Neural progenitor cell (in vitro differentiated cells): ENCODE measurements around the gene ZXDC. TPM values are rescaled to one million over a fixed set of nuclear protein-coding genes. Genes with fewer than 3 reads are reported as not detected.

Experiments used
- DNase-seq: peaks from one replicate; pipeline ENCODE4 v3.0.0-alpha.2; 2016; ENCODE audit warnings: low spot score
- H2AFZ ChIP-seq: fragments of 200-600 bp; sonication (generic); replicated peaks from 2 replicates; pipeline ENCODE4 v1.6.1; 2016; ENCODE audit warnings: antibody characterized with exemption
- H3F3A ChIP-seq: fragments of 200-600 bp; sonication (generic); 2 replicates; pipeline ENCODE4 v1.6.1; 2016; ENCODE audit warnings: antibody characterized with exemption, low read depth
- H3K27ac ChIP-seq: fragments of 200-600 bp; sonication (generic); 2 replicates; pipeline ENCODE4 v1.5.1; 2016; ENCODE audit warnings: mild to moderate bottlenecking
- H3K27me3 ChIP-seq: fragments of 200-600 bp; sonication (generic); 2 replicates; pipeline ENCODE4 v1.6.1; 2016; ENCODE audit warnings: mild to moderate bottlenecking, moderate library complexity
- H3K36me3 ChIP-seq: fragments of 200-600 bp; sonication (generic); 2 replicates; pipeline ENCODE4 v1.5.1; 2016
- H3K4me1 ChIP-seq: fragments of 200-600 bp; sonication (generic); 2 replicates; pipeline ENCODE4 v1.6.1; 2016; ENCODE audit warnings: mixed run types
- H3K4me2 ChIP-seq: fragments of 200-600 bp; sonication (generic); 2 replicates; pipeline ENCODE4 v1.6.1; 2016
- H3K4me3 ChIP-seq: fragments of 200-600 bp; sonication (generic); 2 replicates; pipeline ENCODE4 v1.5.1; 2016
- H3K79me2 ChIP-seq: fragments of 200-600 bp; sonication (generic); 2 replicates; pipeline ENCODE4 v1.6.1; 2016; ENCODE audit warnings: low read depth
- H3K9ac ChIP-seq: fragments of 200-600 bp; sonication (generic); 2 replicates; pipeline ENCODE4 v1.6.1; 2016
- H3K9me3 ChIP-seq: fragments of 200-600 bp; sonication (generic); 2 replicates; pipeline ENCODE4 v1.5.1; 2016; ENCODE audit warnings: low read depth
- H4K20me1 ChIP-seq: fragments of 200-600 bp; sonication (generic); 2 replicates; pipeline ENCODE4 v1.6.1; 2016; ENCODE audit warnings: low read depth
- H3K27ac Mint-ChIP-seq: 3 replicates; pipeline ENCODE4 v1.8.0; 2021; ENCODE audit warnings: mixed read lengths
- H3K27me3 Mint-ChIP-seq: 2 replicates; pipeline ENCODE4 v1.8.0; 2022; ENCODE audit warnings: low read depth, mild to moderate bottlenecking, inconsistent platforms, moderate library complexity, mixed read lengths; ENCODE audit not compliant: insufficient read depth
- H3K36me3 Mint-ChIP-seq: 3 replicates; pipeline ENCODE4 v1.8.0; 2021; ENCODE audit warnings: mixed read lengths
- H3K4me1 Mint-ChIP-seq: 3 replicates; pipeline ENCODE4 v1.8.0; 2021; ENCODE audit warnings: mixed read lengths
- H3K4me3 Mint-ChIP-seq: 3 replicates; pipeline ENCODE4 v1.8.0; 2021; ENCODE audit warnings: mild to moderate bottlenecking, moderate library complexity, mixed read lengths
- H3K9me3 Mint-ChIP-seq: 3 replicates; pipeline ENCODE4 v1.8.0; 2020; ENCODE audit warnings: mixed read lengths
- EZH2 ChIP-seq: fragments of 200-600 bp; sonication (generic); IDR thresholded peaks from 2 replicates; pipeline ENCODE4 v1.6.1; 2017; ENCODE audit warnings: antibody characterized with exemption, mild to moderate bottlenecking, moderate library complexity
- EZH2phosphoT487 ChIP-seq: fragments of 200-600 bp; sonication (generic); IDR thresholded peaks from 2 replicates; pipeline ENCODE4 v1.6.1; 2017; ENCODE audit warnings: antibody characterized with exemption
- total RNA-seq: library from RNA; depleted of rRNA; stranded (reverse); fragments of >200 nt; gene quantifications from 2 replicates; pipeline ENCODE4 v1.2.3, GENCODE V29; 2015; ENCODE audit warnings: low replicate concordance
- TF ChIP-seq, protein P1 (sequence below): fragments of 200-600 bp; sonication (generic); IDR thresholded peaks from 2 replicates; pipeline ENCODE4 v1.5.1; 2017; ENCODE audit warnings: antibody characterized with exemption, mild to moderate bottlenecking

Gene ZXDC
- total RNA-seq, 1 donor from 2014 or later = 12.4 TPM

DNA sequence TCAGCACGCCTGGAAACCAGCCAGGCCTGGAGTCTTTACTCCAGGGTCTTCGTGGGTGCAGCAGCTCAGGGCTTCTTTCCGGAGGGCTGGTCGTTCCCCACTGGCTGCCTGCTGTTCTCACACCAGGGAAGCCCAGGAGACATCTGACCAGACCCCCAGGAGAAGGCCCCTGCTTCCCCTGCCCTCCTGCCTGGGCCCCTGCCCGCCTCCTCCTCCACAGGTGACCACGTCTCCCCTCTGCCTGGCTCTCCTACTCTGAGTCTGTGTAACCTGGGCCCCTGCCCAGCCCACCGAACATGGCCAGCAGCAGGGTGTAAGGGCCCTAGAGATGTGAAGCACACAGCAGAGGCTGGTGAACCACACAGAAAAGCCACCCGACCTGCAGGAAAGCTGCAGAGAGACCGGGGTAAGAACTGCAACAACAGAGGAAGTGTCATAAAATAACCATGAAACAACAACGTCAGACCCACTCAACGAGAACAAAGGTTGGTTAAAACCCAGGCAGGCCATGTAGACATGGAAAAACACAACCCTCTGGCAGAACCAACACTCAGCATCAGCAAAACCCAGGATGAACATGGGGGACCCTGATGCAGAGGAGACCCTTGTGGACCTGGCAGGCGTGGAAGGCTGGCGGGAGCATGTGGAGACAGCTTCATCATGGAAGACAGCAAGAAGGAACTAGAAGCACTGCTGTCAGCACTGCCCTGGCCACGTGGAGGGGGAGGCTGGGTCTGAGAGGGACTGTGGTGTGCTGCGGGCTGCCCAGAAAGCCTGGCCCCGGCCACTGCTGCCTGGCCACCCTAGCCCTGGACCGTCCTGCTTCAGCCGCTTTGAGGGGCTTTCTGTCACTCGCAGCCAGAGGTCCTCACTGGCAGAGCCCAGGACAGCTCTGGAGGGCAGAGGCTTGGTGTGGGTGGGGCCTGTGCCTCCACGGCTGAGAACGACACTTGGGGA, 21.5 kb upstream of the ZXDC start:
- H3K27me3 Mint-ChIP-seq = no peaks in the 10 kb centered on the region
- H3K4me3 ChIP-seq = no peak overlapping the region
- no peak overlapping the region for H3K4me3 Mint-ChIP-seq
- H3F3A ChIP-seq = peaks cover 4% of the 10 kb centered on the region
- H3K79me2 ChIP-seq = no peaks in the 10 kb centered on the region
- peaks cover 30% of the 10 kb centered on the region for H3K4me1 Mint-ChIP-seq
- H3K27ac Mint-ChIP-seq = no peak overlapping the region
- no peaks in the 10 kb centered on the region for H3K36me3 ChIP-seq
- no peaks in the 10 kb centered on the region for H3K9me3 ChIP-seq
- no peak overlapping the region for H3K27ac ChIP-seq
- DNase-seq = no peak
- H3K36me3 Mint-ChIP-seq = no peaks in the 10 kb centered on the region
- H3K9me3 Mint-ChIP-seq = no peaks in the 10 kb centered on the region
- no peak overlapping the region for H3K4me2 ChIP-seq
- TF ChIP-seq EZH2phosphoT487 (no peak), EZH2 (no peak)
- TF ChIP-seq, protein P1, sequence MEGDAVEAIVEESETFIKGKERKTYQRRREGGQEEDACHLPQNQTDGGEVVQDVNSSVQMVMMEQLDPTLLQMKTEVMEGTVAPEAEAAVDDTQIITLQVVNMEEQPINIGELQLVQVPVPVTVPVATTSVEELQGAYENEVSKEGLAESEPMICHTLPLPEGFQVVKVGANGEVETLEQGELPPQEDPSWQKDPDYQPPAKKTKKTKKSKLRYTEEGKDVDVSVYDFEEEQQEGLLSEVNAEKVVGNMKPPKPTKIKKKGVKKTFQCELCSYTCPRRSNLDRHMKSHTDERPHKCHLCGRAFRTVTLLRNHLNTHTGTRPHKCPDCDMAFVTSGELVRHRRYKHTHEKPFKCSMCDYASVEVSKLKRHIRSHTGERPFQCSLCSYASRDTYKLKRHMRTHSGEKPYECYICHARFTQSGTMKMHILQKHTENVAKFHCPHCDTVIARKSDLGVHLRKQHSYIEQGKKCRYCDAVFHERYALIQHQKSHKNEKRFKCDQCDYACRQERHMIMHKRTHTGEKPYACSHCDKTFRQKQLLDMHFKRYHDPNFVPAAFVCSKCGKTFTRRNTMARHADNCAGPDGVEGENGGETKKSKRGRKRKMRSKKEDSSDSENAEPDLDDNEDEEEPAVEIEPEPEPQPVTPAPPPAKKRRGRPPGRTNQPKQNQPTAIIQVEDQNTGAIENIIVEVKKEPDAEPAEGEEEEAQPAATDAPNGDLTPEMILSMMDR = no peak
- H2AFZ ChIP-seq = no peak overlapping the region
- H3K9ac ChIP-seq = no peak overlapping the region
- H4K20me1 ChIP-seq = no peaks in the 10 kb centered on the region
- H3K27me3 ChIP-seq = no peaks in the 10 kb centered on the region
- H3K4me1 ChIP-seq = peaks cover 19% of the 10 kb centered on the region

DNA sequence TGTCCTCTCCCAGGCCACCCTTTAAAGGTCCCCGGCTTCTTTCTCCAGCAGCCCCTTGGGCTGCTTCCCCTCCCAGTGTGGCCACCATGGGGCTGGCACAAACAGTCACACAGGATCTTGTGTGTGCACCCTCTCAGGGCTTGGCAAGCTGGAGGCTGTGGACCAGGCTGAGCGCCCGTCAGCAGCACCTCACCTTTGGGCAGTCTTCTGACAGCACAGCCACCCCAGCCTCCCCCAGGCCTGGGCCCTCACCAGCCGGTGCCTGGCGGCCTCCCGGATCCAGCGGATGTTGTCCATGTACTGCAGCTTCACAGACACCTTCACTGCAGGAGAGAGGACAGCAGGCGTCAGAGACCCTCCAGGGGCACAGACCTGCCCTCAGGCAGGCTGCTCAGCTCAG, 20.1 kb upstream of the ZXDC start:
- Histone ChIP-seq H3K9me3 (no peaks in the 10 kb centered on the region), H3K27ac (no peak overlapping the region), H3K4me1 (peaks cover 6% of the 10 kb centered on the region), H3K9ac (no peak overlapping the region), H3K4me2 (no peak overlapping the region), H3K27me3 (no peaks in the 10 kb centered on the region), H3K4me3 (no peak overlapping the region), H2AFZ (no peak overlapping the region), H3K36me3 (no peaks in the 10 kb centered on the region), H3F3A (no peaks in the 10 kb centered on the region), H4K20me1 (no peaks in the 10 kb centered on the region), H3K79me2 (no peaks in the 10 kb centered on the region)
- Mint-ChIP-seq H3K27ac (no peak overlapping the region), H3K27me3 (peaks cover 3% of the 10 kb centered on the region), H3K4me1 (peaks cover 28% of the 10 kb centered on the region), H3K4me3 (no peak overlapping the region), H3K9me3 (no peaks in the 10 kb centered on the region), H3K36me3 (no peaks in the 10 kb centered on the region)
- TF ChIP-seq, protein P1 = no peak
- TF ChIP-seq EZH2phosphoT487 = no peak
- TF ChIP-seq EZH2 = no peak
- no peak for DNase-seq

DNA sequence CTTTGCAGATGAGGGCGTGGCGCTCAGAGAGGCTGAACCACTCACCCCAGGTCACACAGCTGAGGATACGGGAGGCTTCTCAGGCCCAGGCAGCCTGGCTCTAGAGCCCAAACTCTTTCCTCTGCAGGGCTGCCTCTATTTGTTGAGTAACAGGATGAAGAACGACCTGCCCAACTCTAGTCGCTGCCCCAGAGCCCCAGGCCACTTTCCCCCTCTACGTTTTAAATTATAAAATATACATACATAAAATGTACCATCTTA, 19.2 kb upstream of the ZXDC start:
- H3K36me3 ChIP-seq = no peaks in the 10 kb centered on the region
- H3K27ac Mint-ChIP-seq = no peak overlapping the region
- no peak overlapping the region for H3K4me3 ChIP-seq
- no peak for DNase-seq
- peaks cover 5% of the 10 kb centered on the region for H3K4me1 ChIP-seq
- no peak overlapping the region for H3K9ac ChIP-seq
- no peak overlapping the region for H3K27ac ChIP-seq
- no peaks in the 10 kb centered on the region for H4K20me1 ChIP-seq
- H2AFZ ChIP-seq = no peak overlapping the region
- H3K9me3 Mint-ChIP-seq = no peaks in the 10 kb centered on the region
- TF ChIP-seq, protein P1 = no peak
- TF ChIP-seq EZH2phosphoT487 = no peak
- no peak for TF ChIP-seq EZH2
- no peaks in the 10 kb centered on the region for H3K27me3 ChIP-seq
- H3K27me3 Mint-ChIP-seq = peaks cover 3% of the 10 kb centered on the region
- peaks cover 35% of the 10 kb centered on the region for H3K4me1 Mint-ChIP-seq
- no peaks in the 10 kb centered on the region for H3K9me3 ChIP-seq
- no peak overlapping the region for H3K4me3 Mint-ChIP-seq
- no peaks in the 10 kb centered on the region for H3F3A ChIP-seq
- no peaks in the 10 kb centered on the region for H3K36me3 Mint-ChIP-seq
- no peak overlapping the region for H3K4me2 ChIP-seq
- no peaks in the 10 kb centered on the region for H3K79me2 ChIP-seq
